ENCODE results near the gene SLC22A2. TPM values are rescaled to one million over a fixed set of nuclear protein-coding genes. Genes with fewer than 3 reads are reported as not detected.
A peak's percentile ranks its signal among the peaks of the same experiment; 100 is the strongest.

The SLC22A2 gene
- total and polyA plus RNA-seq, 8 donors = not detected

- intact Hi-C loops (cut with DNase I) = no loop called here
- Histone ChIP-seq H3K4me3 (no peak overlapping the region), H3K36me3 (no peaks in the 10 kb centered on the region), H3K27me3 (no peaks in the 10 kb centered on the region), H3K9me3 (no peaks in the 10 kb centered on the region), H3K4me1 (no peaks in the 10 kb centered on the region), H3K27ac (no peak overlapping the region)
- 73 to 79% methylated on average over 8 of the region's 8 CpGs for WGBS, 2 donors
- TF ChIP-seq CTCF (IDR thresholded peaks at IDR 0.05) = no peak
- DNase-seq (no peak), ATAC-seq (no peak), FAIRE-seq (no peak)
Measured at GRCh38 chr6:160259598-160259997, 977 bp upstream of the SLC22A2 start.

- no peak overlapping the region for H3K4me3 ChIP-seq
- H3K4me1 ChIP-seq = no peaks in the 10 kb centered on the region
- H3K9me3 ChIP-seq = no peaks in the 10 kb centered on the region
- WGBS, 2 donors = 82 to 85% methylated on average over 8 of the region's 8 CpGs
- ATAC-seq (no peak), DNase-seq (no peak), FAIRE-seq (no peak)
- no peak for TF ChIP-seq CTCF (IDR thresholded peaks at IDR 0.05)
- H3K36me3 ChIP-seq = no peaks in the 10 kb centered on the region
- intact Hi-C loops (cut with DNase I) = no loop called here
- no peak overlapping the region for H3K27ac ChIP-seq
- H3K27me3 ChIP-seq = no peaks in the 10 kb centered on the region
Measured at GRCh38 chr6:160259143-160259425, 463 bp upstream of the SLC22A2 start.

- no peak for DNase-seq
- intact Hi-C loops (cut with DNase I) = no loop called here
- Histone ChIP-seq H3K27ac (no peak overlapping the region), H3K4me3 (no peak overlapping the region), H3K36me3 (no peaks in the 10 kb centered on the region), H3K27me3 (peaks cover 0 to 2% (median 0%) of the 10 kb centered on the region in 4 donors), H3K4me1 (no peaks in the 10 kb centered on the region), H3K9me3 (no peaks in the 10 kb centered on the region)
- no peak for FAIRE-seq
- ATAC-seq = no peak
- TF ChIP-seq CTCF (IDR thresholded peaks at IDR 0.05) = no peak
- 69 to 75% methylated on average over 1 of the region's 1 CpG for WGBS, 2 donors
Measured at GRCh38 chr6:160256445-160256844, 2.2 kb downstream of the SLC22A2 start.

GRCh38 chr6:160254467-160255312 lies 3.9 kb downstream of the SLC22A2 start:
- intact Hi-C loops (cut with DNase I) = no loop called here
- no peaks in the 10 kb centered on the region for H3K4me1 ChIP-seq
- H3K27me3 ChIP-seq = peaks cover 0 to 2% (median 0%) of the 10 kb centered on the region in 4 donors
- TF ChIP-seq CTCF (IDR thresholded peaks at IDR 0.05) = no peak
- ATAC-seq (peak; percentile 83 to 94 (median 90)), FAIRE-seq (no peak), DNase-seq (peak in 4 of 6 donors; percentile 22 to 63 (median 38))
- 51 to 52% methylated on average over 7 of the region's 7 CpGs for WGBS, 2 donors
- H3K4me3 ChIP-seq = no peak overlapping the region
- H3K27ac ChIP-seq = peak overlapping the region in 3 of 4 donors; percentile 34 to 49 (median 43)
- no peaks in the 10 kb centered on the region for H3K9me3 ChIP-seq
- no peaks in the 10 kb centered on the region for H3K36me3 ChIP-seq

- Histone ChIP-seq H3K4me3 (no peak overlapping the region), H3K4me1 (no peaks in the 10 kb centered on the region), H3K36me3 (no peaks in the 10 kb centered on the region), H3K27me3 (peaks cover 0 to 2% (median 0%) of the 10 kb centered on the region in 4 donors), H3K27ac (peak overlapping the region in 3 of 4 donors; percentile 34 to 49 (median 43)), H3K9me3 (no peaks in the 10 kb centered on the region)
- 52 to 73% methylated on average over 1 of the region's 1 CpG for WGBS, 2 donors
- TF ChIP-seq CTCF (IDR thresholded peaks at IDR 0.05) = no peak
- ATAC-seq (peak in 3 of 4 donors; percentile 28 to 50 (median 35)), FAIRE-seq (no peak), DNase-seq (no peak)
- intact Hi-C loops (cut with DNase I) = no loop called here
Measured at GRCh38 chr6:160253714-160254113, 4.9 kb downstream of the SLC22A2 start.

All from pancreas (tissue), 10 donors.